Thymus (tissue), 11 donors: ENCODE measurements around the gene TSKS. TPM values are rescaled to one million over a fixed set of nuclear protein-coding genes. Genes with fewer than 3 reads are reported as not detected.

Experiments
- DNase-seq, 9 donors: peaks; one replicate each; pipeline ENCODE4 v3.0.0-alpha.2; 2013; ENCODE audit warnings: low spot score in 9 of 9, low read depth in 6 of 9, missing footprints in 1 of 9
- H3K27ac ChIP-seq, 2 donors: one replicate each; pipeline ENCODE4 v1.5.1; 2013; ENCODE audit warnings: control low read depth in 1 of 2, low read depth in 1 of 2, low read length in 1 of 2, mild to moderate bottlenecking in 1 of 2, moderate library complexity in 1 of 2
- H3K27me3 ChIP-seq, 2 donors: one replicate each; pipeline ENCODE4 v1.5.1; 2013; ENCODE audit warnings: low read length in 1 of 2; ENCODE audit not compliant: control insufficient read depth in 2 of 2, insufficient read depth in 1 of 2
- H3K36me3 ChIP-seq, 2 donors: one replicate each; pipeline ENCODE4 v1.5.1; 2013; ENCODE audit warnings: low read length in 1 of 2, mild to moderate bottlenecking in 1 of 2, moderate library complexity in 1 of 2; ENCODE audit not compliant: control insufficient read depth in 2 of 2, insufficient read depth in 2 of 2
- H3K4me1 ChIP-seq, 2 donors: one replicate each; pipeline ENCODE4 v1.5.1; 2013; ENCODE audit warnings: low read length in 2 of 2; ENCODE audit not compliant: control insufficient read depth in 2 of 2, insufficient read depth in 2 of 2
- H3K4me3 ChIP-seq, 2 donors: one replicate each; pipeline ENCODE4 v1.5.1; 2013; ENCODE audit warnings: low read length in 2 of 2, control low read depth in 1 of 2, mild to moderate bottlenecking in 1 of 2
- H3K9me3 ChIP-seq, 2 donors: one replicate each; pipeline ENCODE4 v1.5.1; 2013; ENCODE audit warnings: low read length in 1 of 2, mild to moderate bottlenecking in 1 of 2; ENCODE audit not compliant: control insufficient read depth in 2 of 2, insufficient read depth in 1 of 2
- WGBS: extraction: QIAGEN DNeasy Blood & Tissue Kit; methylation state at CpG from one replicate; pipeline ENCODE4 v1.1.7; 2013; 5-methylcytosine and 5-hydroxymethylcytosine counted together
- polyA plus RNA-seq: library from polyadenylated mRNA; stranded (reverse); fragments of 200-250 nt; gene quantifications from one replicate; pipeline ENCODE4 v1.2.3, GENCODE V29; 2013
- total RNA-seq: library from RNA; stranded (reverse); fragments of 120-200 nt; gene quantifications from one replicate; pipeline ENCODE4 v1.2.4, GENCODE V29; 2013
- donor health status: healthy.

TSKS gene
- total and polyA plus RNA-seq, 2 donors = 2.4 to 2.6 TPM

GRCh38 chr19:49787746-49788145 lies 24.6 kb upstream of the TSKS start:
- Histone ChIP-seq H3K4me1 (no peaks in the 10 kb centered on the region), H3K9me3 (peaks cover 0 to under 1% of the 10 kb centered on the region in 2 donors), H3K4me3 (no peak overlapping the region), H3K27ac (no peak overlapping the region), H3K27me3 (no peaks in the 10 kb centered on the region), H3K36me3 (peaks cover 47 to 79% of the 10 kb centered on the region in 2 donors)
- WGBS = 97% methylated on average over 5 of the region's 5 CpGs
- no peak for DNase-seq

GRCh38 chr19:49786376-49786820 lies 23.3 kb upstream of the TSKS start:
- H3K4me1 ChIP-seq = no peaks in the 10 kb centered on the region
- 94% methylated on average over 9 of the region's 9 CpGs for WGBS
- no peak for DNase-seq
- no peaks in the 10 kb centered on the region for H3K27me3 ChIP-seq
- peaks cover 47 to 79% of the 10 kb centered on the region in 2 donors for H3K36me3 ChIP-seq
- no peak overlapping the region for H3K27ac ChIP-seq
- H3K9me3 ChIP-seq = peaks cover 0 to 4% of the 10 kb centered on the region in 2 donors
- no peak overlapping the region for H3K4me3 ChIP-seq

DNA sequence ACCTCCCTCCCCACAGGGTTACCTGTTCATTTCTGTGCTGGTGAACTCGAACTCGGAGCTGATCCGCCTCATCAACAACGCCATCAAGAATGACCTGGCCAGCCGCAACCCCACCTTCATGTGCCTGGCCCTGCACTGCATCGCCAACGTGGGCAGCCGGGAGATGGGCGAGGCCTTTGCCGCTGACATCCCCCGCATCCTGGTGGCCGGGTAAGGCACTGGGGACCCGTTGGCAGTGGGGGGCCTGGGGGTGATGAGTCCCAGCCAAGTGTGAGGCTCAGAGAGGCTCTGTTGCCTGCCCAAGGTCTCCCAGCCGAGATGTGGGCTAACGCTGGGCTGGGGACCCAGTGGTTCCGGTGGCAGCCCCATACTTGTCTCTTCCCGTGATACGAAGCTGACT lies 19.4 kb upstream of the TSKS start:
- no peak for DNase-seq
- Histone ChIP-seq H3K9me3 (peaks cover 0 to 4% of the 10 kb centered on the region in 2 donors), H3K4me1 (no peaks in the 10 kb centered on the region), H3K4me3 (no peak overlapping the region), H3K27me3 (no peaks in the 10 kb centered on the region), H3K27ac (no peak overlapping the region), H3K36me3 (peaks cover 24 to 47% of the 10 kb centered on the region in 2 donors)
- 97% methylated on average over 18 of the region's 18 CpGs for WGBS

- no peak for DNase-seq
- H3K4me1 ChIP-seq = no peaks in the 10 kb centered on the region
- H3K9me3 ChIP-seq = peaks cover 0 to 4% of the 10 kb centered on the region in 2 donors
- no peak overlapping the region for H3K27ac ChIP-seq
- H3K4me3 ChIP-seq = no peak overlapping the region
- peaks cover 24 to 40% of the 10 kb centered on the region in 2 donors for H3K36me3 ChIP-seq
- WGBS = 96% methylated on average over 7 of the region's 7 CpGs
- H3K27me3 ChIP-seq = no peaks in the 10 kb centered on the region
These were observed 18.3 kb upstream of the TSKS start for GRCh38 chr19:49781394-49781793.

GRCh38 chr19:49780861-49781260 lies 17.8 kb upstream of the TSKS start:
- no peak for DNase-seq
- 97% methylated on average over 8 of the region's 8 CpGs for WGBS
- H3K27me3 ChIP-seq = no peaks in the 10 kb centered on the region
- no peak overlapping the region for H3K27ac ChIP-seq
- H3K4me3 ChIP-seq = no peak overlapping the region
- peaks cover 0 to 4% of the 10 kb centered on the region in 2 donors for H3K9me3 ChIP-seq
- no peaks in the 10 kb centered on the region for H3K4me1 ChIP-seq
- peaks cover 25 to 46% of the 10 kb centered on the region in 2 donors for H3K36me3 ChIP-seq

- 92% methylated on average over 11 of the region's 11 CpGs for WGBS
- no peak overlapping the region for H3K4me3 ChIP-seq
- peaks cover 0 to 4% of the 10 kb centered on the region in 2 donors for H3K9me3 ChIP-seq
- DNase-seq = no peak
- H3K36me3 ChIP-seq = peaks cover 26 to 42% of the 10 kb centered on the region in 2 donors
- no peaks in the 10 kb centered on the region for H3K27me3 ChIP-seq
- H3K27ac ChIP-seq = no peak overlapping the region
- no peaks in the 10 kb centered on the region for H3K4me1 ChIP-seq
These were observed 16.8 kb upstream of the TSKS start for GRCh38 chr19:49779731-49780555.

DNA sequence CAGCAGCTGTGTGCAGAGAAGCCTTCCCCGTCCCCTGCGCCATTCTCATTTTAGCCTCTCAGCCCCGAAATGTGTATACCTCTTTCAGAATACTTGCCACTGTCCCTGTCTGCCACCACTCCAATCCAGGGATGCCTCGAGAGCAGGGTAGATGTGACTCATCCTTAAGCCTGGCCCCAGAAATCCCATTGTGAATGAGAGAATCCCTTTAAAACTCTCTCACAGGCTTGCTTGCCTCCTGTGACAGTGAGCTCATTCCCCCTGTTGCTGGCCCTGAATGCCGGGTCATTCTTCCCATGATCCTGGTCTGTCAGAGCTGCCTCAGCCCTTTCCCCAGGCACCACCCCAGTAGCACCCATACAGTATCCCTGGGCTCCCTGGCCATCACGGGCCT lies 13.3 kb upstream of the TSKS start:
- no peak for DNase-seq
- peaks cover 7 to 9% of the 10 kb centered on the region in 2 donors for H3K36me3 ChIP-seq
- no peaks in the 10 kb centered on the region for H3K4me1 ChIP-seq
- 95% methylated on average over 6 of the region's 6 CpGs for WGBS
- no peak overlapping the region for H3K4me3 ChIP-seq
- H3K9me3 ChIP-seq = no peaks in the 10 kb centered on the region
- H3K27ac ChIP-seq = no peak overlapping the region
- H3K27me3 ChIP-seq = no peaks in the 10 kb centered on the region

GRCh38 chr19:49775742-49776370 lies 12.8 kb upstream of the TSKS start:
- no peak for DNase-seq
- H3K4me1 ChIP-seq = no peaks in the 10 kb centered on the region
- H3K4me3 ChIP-seq = no peak overlapping the region
- H3K9me3 ChIP-seq = no peaks in the 10 kb centered on the region
- no peak overlapping the region for H3K27ac ChIP-seq
- peaks cover 7 to 9% of the 10 kb centered on the region in 2 donors for H3K36me3 ChIP-seq
- 98% methylated on average over 20 of the region's 20 CpGs for WGBS
- no peaks in the 10 kb centered on the region for H3K27me3 ChIP-seq

DNA sequence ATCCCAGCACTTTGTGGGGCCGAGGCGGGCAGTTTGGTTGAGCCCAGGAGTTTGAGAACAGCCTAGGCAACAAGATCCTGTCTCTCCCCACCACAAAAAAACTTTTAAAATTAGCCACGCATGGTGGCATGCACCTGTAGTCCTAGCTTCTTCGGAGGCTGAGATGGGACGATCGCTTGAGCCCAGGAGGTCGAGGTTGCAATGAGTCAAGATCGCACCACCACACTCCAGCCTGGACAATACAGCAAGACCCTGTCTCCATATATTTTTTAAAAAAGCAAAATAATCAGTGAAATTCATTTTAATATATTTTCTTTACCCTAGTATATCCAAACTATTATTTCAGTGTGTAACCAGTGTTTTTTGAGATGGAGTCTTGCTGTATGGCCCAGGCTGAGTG lies 11.9 kb upstream of the TSKS start:
- Histone ChIP-seq H3K36me3 (peaks cover 7 to 9% of the 10 kb centered on the region in 2 donors), H3K4me1 (no peaks in the 10 kb centered on the region), H3K27ac (no peak overlapping the region), H3K4me3 (no peak overlapping the region), H3K9me3 (no peaks in the 10 kb centered on the region), H3K27me3 (no peaks in the 10 kb centered on the region)
- 98% methylated on average over 8 of the region's 8 CpGs for WGBS
- no peak for DNase-seq
